HG03196 (cell line): Measurements from ENCODE around the gene NCAPG2.
"Not testable (repeated sequence)": the region's sequence is repeated elsewhere in the genome, so short reads cannot be mapped to it uniquely, and the experiment has no call there.

ENCODE experiments used
- ATAC-seq: cut with Tn5 transposase; IDR thresholded peaks from one replicate; pipeline ENCODE4 v1.9.1; 2021; ENCODE audit not compliant: unreplicated experiment

NCAPG2 gene

DNA sequence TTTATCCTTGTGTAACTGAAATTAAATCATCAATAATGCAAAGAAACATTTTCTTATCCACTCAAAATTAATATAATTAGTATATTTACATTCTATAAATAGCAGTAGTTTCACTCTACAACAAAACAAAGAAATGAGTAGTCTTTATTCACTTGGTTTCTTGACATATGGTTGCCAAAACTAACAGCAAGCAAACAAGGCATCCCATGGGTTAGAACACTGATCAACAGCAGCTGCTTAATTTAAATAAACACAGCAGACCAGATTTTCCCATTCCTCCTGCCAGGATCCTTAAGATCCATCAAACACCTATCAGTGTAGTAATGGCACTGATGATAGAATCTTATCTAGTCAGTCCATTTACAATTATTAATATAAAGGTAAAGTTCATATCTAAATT, 22.1 kb downstream of the NCAPG2 start:
- no peak for ATAC-seq

DNA sequence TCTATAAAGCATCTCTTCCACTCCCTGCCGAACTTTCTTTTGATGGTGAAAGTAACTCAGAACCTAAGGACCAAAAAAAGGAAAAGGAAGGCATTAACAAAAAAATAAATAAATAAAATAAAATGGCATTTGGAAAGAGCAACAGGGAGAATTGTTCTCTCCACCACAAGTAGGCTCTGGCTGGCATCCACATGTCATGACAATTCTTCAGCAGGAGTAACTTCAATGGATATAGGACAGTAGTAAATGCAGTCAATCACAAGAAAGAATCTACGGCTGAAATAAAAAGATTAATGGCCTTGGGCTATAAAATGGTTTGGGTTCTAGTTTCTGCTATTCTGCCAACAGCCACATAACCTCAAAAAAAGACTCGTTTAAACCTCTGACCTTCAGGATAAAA, 23.9 kb downstream of the NCAPG2 start:
- no peak for ATAC-seq

DNA sequence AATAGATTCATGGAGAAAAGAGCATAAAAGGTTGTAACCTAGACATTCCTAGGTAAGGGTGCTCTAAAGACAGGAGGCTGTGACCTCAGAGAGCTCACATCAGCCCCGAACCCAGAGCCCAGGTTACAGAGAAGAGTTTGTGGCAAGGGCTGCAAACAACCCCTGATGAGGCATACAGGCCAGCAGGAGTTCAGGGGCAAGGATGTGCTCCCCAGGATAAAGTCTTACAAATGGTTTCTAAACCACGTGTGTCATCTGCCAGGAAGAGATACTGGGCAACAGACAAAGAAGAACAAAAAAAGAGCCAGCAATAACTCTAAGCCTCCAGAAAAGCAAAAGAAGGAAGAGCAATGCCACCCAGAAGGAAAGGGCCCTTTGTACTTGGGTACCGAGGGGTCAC, 27.7 kb downstream of the NCAPG2 start:
- ATAC-seq, result no peak

DNA sequence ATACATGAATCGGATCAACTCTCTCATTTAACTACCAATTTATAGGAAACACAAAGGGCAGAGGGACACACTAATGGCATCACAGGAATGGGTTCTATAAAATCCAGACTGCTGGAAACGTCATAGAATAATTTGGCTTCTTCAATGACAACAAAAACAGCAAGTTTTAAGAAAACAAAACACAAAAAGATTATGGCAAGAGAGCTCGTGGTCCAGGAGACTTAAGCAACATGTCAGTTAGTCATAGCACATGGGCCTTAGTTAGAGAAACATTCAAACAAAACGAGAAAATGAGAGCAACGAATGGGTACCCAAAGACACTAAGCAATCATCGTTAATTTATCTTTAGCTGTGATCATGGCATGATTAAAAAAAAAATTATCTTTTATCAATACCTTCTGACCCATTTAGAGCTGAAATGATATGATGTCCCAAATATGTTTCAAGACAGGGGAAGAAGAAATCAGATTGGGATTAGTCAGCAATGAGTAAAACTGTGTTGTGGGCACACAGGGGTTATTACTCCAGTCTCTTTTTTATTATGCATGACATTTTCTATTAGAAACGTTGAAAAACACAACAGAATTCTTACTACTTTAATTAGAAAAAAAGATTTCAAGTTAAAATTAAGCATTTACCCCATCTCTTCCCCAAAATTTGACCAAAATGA, 28.3 kb downstream of the NCAPG2 start:
- ATAC-seq, result no peak

DNA sequence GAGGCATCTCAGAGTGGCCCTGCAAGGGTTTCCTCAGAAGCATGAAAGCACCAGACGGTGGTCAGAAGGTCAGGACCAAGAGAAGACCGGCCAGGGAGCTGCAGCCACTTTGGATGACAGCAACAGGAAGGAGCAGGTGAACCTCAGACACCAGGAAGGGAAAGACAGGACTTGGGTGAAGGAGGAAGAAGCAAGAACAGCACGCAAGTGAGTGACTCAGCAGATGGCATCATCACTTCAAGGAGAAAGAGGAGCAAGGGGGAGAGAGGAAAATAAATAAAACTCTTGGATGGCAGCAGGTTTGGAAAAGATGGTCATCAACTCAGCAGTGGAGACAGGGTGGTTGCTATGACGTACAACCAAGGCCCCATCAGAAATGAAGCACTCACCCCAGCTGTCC, 31.6 kb downstream of the NCAPG2 start:
- no peak for ATAC-seq

DNA sequence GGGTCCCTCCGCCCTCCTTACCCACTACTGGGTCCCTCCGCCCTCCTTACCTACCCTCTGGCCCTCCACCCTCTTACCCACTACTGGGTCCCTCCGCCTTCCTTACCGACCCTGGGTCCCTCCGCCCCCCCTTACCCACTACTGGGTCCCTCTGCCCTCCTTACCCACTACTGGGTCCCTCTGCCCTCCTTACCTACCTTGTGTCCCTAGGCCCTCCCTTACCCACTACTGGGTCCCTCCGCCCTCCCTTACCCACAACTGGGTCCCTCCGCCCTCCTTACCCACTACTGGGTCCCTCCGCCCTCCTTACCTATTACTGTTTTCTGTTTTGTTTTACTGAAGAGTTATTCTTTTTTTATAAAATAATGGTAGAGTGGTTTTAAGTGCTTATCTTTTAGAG, 36.5 kb downstream of the NCAPG2 start:
- ATAC-seq, result not testable (repeated sequence)

DNA sequence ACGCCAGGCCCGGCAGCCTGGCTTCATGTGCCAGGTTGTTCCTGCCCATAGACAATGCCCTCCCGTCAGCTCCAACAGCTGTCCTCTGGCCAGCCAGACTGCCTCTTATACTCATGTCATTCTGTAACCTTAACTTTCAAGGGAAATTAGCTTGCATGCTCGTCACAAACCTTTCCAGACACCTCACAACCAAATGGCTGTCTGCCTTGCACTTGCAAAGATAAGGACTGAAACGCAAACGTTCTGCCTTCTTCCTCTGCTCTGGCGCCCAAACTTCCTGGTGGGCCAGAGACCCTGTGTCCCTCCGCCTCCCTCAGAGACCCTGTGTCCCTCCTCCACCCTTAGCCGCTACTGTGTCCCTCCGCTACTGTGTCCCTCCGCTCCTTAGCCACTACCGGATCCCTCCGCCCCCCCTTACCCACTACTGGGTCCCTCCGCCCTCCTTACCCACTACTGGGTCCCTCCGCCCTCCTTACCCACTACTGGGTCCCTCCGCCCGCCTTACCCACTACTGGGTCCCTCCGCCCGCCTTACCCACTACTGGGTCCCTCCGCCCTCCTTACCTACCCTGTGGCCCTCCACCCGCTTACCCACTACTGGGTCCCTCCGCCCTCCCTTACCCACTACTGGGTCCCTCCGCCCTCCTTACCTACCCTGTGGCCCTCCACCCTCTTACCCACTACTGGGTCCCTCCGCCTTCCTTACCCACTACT, 37.5 kb downstream of the NCAPG2 start:
- ATAC-seq, result not testable (repeated sequence)

DNA sequence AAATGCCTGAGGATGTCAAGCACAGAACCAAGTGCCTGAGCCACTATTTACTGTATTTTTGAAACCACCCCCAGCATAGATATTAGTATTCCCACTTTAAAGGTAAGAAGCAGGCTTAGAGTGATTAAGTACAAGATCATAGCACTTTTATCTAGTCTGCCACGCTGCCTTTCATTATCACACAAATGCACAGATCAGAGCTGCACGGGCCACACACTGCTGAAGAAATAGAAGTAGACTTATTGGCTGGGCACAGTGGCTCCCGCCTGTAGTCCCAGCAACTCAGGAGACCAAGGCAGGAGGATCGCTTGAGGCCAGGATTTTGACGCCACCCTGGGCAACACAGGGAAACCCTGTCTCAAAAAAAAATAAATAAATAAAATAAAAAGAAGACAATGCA, 38.2 kb downstream of the NCAPG2 start:
- ATAC-seq, result no peak

DNA sequence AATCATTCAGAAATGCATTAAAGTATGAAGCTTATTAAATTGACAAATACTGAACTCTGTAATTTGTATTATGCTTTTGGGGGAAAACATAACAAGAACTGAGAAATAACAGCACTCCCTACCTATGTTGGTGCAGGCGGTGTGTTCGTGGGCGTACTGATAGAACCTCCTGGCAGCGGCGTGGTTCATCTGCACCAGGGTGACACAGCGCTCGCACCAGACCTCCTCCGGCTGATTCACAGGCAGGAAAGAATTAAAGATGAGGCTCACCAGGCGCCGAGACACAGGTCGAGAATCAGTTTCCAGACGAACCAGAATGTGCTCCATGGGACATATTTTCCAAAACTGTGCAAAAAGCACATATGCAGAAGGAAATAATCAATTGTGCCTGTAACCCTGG, 40.2 kb downstream of the NCAPG2 start:
- ATAC-seq, result no peak

DNA sequence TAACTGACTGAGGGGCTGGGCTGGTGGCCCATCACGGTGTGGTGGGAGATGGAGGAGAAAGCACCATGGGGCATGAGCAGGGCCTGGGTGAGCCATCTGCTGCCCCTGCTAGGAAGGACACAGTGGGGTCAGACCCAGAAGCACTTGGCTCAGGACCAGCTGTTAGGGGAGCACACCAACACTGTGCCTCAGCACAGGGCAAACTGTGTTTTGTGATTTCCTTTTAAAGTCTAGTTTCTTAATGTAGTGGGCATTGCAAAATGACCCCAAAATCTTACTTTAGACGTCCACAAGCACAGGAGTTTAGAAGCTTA, 41.2 kb downstream of the NCAPG2 start:
- ATAC-seq, result no peak

DNA sequence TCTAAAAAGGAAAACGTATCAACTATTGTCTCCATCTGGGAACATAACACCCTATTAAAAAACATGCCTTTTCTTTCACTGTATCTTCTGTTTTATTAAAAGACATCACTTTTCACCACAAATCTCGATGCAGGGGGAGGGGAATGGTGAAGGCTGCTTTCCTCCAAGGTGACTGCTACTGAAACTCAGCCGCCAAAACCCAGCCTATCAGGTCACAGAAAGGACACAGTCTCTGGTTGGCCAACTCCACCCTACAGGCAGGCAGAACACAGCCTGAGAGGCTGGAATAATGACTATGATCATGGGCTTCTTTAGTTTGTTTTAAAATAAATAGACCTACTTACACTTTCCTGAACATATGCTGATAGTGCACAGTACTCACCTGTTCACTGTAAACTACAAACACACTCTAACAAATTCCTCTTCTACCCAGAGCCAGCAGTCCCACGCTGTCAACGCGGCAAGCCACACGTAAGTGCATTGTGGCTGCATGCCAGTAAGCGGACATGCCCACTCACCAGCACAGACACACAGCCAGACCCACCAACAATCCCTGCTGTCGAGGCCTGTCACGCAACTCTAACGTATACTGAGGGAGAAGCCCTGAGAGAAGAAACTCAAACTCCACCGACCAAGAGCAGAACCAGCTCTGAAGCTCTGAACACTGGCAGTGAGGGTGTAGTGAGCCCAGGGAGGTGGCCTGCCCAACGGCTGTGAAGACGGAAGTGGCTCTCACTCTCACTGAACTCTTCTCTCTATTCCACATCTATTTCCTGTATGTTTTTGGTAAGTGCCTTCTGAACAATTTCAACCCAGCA, 41.8 kb downstream of the NCAPG2 start:
- ATAC-seq, result no peak

DNA sequence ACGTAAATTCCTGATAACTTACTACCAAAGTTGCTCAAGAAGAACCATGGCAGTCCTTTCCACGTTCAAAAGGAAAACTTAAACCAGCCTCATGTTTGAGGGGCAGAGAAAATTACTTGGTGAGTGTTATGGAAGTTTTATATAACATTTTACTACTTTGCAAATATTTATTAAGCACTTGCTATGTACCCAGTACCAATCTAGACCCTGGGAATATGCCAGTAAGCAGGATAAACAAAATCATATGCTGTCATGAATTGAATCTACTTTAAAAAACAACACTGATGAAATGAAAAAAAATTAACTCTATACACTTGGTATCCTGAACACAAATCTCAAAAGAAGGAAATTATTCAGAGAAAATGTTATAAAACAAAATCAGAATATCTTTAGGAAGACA, 46.1 kb downstream of the NCAPG2 start:
- no peak for ATAC-seq

DNA sequence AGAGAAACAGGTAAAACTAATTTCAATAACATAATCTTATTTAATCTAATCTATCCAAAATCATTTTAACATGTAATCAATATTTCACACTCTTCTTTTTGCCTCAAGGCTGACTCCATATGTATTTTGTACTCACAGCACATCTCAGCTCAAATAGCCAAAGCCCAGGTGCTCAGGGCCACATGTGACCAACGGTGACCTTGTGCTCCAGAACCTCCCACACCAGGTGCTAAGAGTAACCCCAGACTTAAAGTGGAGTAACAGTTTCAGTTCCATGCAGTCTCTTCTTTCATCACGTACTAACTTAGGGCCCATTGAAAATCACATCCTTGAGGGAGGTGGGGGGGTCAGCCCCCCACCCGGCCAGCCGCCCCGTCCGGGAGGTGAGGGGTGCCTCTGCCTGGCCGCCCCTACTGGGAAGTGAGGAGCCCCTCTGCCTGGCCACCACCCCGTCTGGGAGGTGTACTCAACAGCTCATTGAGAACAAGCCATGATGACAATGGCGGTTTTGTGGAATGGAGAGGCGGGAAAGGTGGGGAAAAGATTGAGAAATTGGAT, 47.3 kb downstream of the NCAPG2 start:
- no peak for ATAC-seq

DNA sequence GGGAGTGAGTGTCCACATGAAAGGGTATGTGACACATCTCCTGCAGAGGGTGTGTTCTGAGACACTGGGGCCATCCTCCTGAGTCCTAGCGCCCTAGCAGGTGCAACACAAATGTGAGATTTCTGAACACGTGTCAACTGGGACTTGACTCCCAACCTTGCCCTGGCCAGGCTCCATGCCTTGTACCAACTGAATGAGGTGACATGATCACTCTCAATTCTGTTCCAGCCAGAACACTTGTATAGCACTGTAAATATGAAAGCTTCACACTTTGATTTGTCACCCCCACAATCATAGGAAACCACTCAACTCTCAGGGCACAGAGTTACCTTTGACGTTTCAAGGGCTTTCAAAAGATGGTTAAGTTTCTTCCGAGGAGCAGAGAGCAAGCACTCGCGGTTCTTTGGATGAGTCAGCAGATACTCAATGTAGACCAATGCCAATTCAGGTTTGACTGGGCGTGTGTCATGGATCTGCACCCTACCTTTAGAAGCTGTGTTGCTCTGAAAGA, 48.6 kb downstream of the NCAPG2 start:
- ATAC-seq, result peak; percentile 95

DNA sequence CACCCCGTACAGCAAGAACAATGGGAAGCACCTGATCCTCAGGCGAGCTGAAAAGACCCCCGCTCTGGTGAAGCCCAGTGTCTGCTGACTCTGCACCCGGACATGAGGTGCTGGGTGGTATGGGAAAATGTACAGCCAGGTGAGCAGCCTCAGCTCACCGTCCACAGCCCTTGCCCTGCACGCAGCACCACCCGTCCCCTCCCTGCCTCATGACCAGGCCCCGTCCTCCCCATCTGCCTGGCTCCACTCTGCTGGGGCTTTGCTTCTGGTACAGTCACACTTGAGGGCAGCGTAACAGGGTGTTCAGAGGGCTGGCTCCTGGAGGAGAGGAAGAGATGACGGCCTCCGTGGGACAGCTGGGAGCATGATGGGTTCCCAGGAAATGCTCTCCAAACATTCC, 49.1 kb downstream of the NCAPG2 start:
- ATAC-seq, result no peak

DNA sequence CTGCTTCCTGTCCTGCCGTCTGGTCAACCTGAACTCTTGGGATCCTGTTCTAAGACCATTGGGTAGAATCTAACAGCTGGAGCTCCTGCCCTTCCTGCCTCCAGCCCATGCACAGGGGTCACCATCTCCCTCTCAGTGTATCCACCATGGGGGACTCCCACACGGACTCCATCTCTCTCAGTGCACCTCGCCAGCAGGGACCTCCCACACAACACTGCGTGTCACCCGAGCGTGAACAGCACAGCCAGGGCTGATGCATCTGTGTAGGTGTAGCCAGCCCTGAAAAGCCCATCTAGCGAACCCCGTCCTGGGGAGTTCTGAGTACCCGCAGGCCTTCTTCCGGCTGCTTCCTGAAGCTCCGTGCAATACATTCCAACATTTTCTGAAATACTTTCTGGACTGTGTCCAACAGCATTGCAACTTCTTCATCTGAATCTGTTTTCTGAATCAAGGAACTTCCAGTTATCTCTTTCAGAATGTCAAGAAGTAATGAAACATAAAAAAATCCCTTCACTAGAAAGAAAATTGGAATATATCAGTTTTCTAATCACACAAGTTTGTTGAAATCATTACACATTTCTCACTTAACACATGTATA, 52.5 kb downstream of the NCAPG2 start:
- ATAC-seq, result no peak

DNA sequence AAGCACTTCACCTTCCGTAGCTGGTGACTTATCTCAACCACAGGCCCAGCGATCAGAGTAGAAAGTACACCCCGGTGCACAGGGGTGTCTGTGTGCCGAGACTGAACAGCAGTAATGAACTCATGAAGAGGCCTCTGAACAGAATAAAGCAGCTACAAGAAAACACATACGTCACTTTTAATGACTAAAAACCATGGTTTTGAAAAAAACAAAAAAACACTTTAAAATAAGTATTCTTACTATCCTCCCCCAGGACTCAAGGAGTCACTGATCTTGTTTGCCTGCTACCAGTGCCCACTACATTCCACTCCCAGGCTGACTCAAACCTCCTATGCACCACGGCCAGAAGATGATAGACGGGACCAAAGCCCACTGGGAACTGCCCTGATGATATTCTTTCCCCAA, 53.8 kb downstream of the NCAPG2 start:
- ATAC-seq, result no peak

DNA sequence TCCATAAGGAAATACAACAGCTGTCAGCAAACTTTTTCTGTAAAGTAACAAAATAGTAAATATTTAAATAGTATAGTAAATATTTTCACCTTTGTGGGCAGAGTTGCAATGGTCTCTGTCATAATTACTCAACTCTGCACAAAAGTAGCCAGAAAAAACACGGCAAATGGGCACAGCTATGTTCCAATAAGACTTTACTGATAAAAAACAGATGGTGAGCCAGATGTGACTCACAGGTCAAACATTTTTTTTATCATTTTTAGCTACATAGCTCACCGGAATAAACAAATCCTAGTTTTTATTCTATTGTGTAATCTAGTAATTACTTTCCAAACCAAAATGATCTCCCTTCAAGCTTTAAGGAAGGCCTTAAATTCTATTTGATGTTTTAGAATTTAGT, 55.3 kb downstream of the NCAPG2 start:
- ATAC-seq, result no peak

DNA sequence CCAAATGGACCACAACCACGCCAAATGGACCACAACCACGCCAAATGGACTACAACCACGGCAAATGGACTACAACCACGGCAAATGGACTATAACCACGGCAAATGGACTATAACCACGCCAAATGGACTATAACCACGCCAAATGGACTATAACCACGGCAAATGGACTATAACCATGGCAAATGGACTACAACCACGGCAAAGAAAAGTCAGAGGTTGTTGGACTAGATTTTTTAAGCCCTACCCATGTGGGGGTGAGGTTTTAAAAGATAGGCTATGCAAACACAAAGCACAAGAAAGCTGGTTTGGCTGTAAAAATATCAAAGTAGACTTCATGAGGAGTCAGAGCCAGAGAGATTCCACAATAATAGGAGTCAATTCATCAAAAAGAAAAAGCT, 55.8 kb downstream of the NCAPG2 start:
- no peak for ATAC-seq

DNA sequence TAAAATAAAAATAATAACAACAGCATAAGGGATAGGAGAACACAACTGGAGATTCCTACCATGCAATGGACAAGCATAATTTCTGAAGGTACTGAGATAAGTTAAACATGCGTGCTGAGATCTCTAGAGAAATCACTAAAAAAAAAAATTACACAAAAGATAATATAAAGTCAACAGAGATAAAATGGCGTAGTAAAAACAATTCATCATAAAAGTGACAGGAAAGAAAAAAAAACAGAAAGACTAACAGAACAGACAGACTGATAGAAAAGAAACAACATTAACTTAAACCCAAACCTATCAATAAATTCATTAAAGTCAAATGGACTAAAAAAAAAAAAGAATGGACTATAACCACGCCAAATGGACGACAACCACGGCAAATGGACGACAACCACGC, 56.4 kb downstream of the NCAPG2 start:
- ATAC-seq, result no peak

DNA sequence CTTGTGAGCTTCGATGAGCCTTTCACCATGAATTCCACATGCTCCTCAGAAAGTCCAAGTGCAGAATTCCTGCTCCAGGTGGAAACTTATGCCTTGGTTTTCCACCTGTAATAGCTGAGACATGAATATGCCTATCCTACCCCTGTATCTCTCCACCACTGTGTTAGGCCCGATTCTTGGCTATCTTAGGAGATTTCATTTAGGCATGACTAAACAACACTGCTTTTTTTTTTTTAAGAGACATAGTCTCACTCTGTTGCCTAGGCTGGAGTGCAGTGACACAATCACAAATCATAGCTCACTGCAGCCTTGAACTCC, 57.2 kb downstream of the NCAPG2 start:
- no peak for ATAC-seq
